ENCODE data around the gene GLP1R. TPM values are rescaled to one million over a fixed set of nuclear protein-coding genes. Genes with fewer than 3 reads are reported as not detected.

Gene GLP1R
- total RNA-seq, 1 donor from 2014 or later, result 4.3 TPM

GRCh38 chr6:39041072-39041471 is 7.5 kb upstream of the GLP1R start:
- no peaks in the 10 kb centered on the region for H3K36me3 Mint-ChIP-seq
- no peak overlapping the region for H3K4me3 Mint-ChIP-seq
- H3K27ac Mint-ChIP-seq, result no peak overlapping the region
- no peak for TF ChIP-seq CTCF (conservative IDR thresholded peaks at IDR 0.05)
- no peaks in the 10 kb centered on the region for H3K9me3 Mint-ChIP-seq
- H3K27me3 Mint-ChIP-seq, result peaks cover 73% of the 10 kb centered on the region
- no peak for DNase-seq (ENCODE audit: extremely low spot score, unreplicated experiment)
- no peaks in the 10 kb centered on the region for H3K4me1 Mint-ChIP-seq (ENCODE audit: unreplicated experiment)

DNA sequence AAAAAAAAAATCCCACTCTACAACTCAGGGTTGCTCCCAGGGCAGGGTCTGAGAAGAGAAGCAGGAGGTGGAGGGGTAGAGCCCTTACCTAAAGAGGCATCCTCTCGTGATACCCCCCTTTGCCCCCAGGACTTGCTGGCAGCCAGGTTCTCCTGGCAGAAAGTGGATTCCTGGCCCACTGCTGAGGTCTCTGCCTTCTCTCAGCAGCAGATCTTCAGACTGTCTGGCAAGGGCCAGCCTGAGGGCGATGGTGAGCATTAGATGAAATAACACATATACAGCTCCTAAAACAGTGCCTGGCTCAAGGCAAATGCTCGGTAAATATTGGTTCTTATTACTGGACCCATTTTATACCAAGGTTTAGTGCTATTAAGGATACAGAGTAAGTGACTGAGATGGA is 4.8 kb upstream of the GLP1R start:
- no peak overlapping the region for H3K4me3 Mint-ChIP-seq
- H3K4me1 Mint-ChIP-seq (ENCODE audit: unreplicated experiment), result no peaks in the 10 kb centered on the region
- no peak for DNase-seq (ENCODE audit: extremely low spot score, unreplicated experiment)
- TF ChIP-seq CTCF (conservative IDR thresholded peaks at IDR 0.05), result no peak
- H3K27me3 Mint-ChIP-seq, result peaks cover 69% of the 10 kb centered on the region
- H3K36me3 Mint-ChIP-seq, result no peaks in the 10 kb centered on the region
- H3K9me3 Mint-ChIP-seq, result no peaks in the 10 kb centered on the region
- no peak overlapping the region for H3K27ac Mint-ChIP-seq

DNA sequence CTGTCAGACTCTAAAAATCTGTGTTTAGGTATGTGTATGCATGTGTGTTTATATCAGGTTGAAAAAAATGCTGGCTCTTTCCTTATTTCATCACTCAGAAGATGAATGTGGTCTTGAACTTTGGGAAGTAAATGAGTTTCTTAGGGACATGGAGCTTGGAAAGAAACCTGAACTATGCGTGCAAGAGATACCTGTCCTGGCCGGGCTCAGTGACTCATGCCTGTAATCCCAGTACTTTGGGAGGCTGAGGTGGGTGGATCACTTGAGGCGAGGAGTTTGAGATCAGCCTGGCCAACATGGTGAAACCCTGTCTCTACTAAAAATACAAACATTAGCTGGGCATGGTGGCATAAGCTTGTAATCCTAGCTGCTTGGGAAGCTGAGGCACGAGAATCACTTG is 4.4 kb upstream of the GLP1R start:
- no peak for TF ChIP-seq CTCF (conservative IDR thresholded peaks at IDR 0.05)
- Mint-ChIP-seq H3K9me3 (no peaks in the 10 kb centered on the region), H3K4me1 (ENCODE audit: unreplicated experiment) (no peaks in the 10 kb centered on the region), H3K27ac (no peak overlapping the region), H3K36me3 (no peaks in the 10 kb centered on the region), H3K27me3 (peaks cover 68% of the 10 kb centered on the region), H3K4me3 (no peak overlapping the region)
- no peak for DNase-seq (ENCODE audit: extremely low spot score, unreplicated experiment)

DNA sequence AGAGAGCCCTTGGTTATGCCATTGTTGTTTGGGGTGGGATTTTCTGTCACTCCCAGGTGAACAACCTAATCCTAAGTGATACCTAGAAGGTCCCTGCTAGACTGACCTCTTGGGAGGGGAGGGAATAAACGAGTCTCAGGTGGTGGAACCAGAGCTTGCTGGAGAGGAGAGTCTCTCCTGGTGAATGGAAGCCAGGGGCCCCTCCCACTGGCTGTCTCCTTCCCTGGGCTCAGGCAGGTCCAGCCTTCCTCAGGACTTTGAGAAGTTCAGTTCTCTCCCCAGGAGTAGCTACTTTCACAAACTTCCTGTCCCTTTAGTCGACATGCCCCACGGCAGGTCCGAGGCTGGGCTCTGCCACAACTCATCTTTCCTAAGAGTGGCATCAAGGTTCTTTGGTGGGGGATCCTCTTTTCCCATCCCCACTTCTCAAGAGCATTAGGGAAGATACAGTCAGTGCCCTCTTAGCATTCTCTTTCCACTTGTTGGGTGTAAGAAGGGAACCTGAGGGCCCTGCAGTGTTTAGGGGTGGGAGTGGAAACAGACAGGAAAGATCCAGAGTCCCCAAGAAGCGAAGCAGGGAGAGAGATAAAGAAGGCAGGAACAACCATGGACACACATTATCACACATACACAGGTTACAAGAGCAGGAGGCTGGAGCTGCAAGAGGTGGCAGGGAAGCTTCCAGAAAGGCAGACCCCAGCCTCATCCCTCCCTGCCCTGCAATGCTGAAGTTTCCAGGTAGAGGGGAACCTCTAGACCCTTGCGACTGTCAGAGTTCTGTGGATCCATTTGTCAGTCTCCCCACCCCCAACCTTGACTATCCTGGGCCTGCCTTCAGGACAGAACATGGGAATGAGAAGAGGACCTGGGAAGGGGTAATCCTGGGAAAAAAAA is 900 bp upstream of the GLP1R start:
- H3K36me3 Mint-ChIP-seq, result no peaks in the 10 kb centered on the region
- peaks cover under 1% of the 10 kb centered on the region for H3K4me1 Mint-ChIP-seq (ENCODE audit: unreplicated experiment)
- H3K4me3 Mint-ChIP-seq, result peak overlapping the region; percentile 79
- no peak for DNase-seq (ENCODE audit: extremely low spot score, unreplicated experiment)
- no peak for TF ChIP-seq CTCF (conservative IDR thresholded peaks at IDR 0.05)
- no peak overlapping the region for H3K27ac Mint-ChIP-seq
- H3K9me3 Mint-ChIP-seq, result no peaks in the 10 kb centered on the region
- peaks cover 66% of the 10 kb centered on the region for H3K27me3 Mint-ChIP-seq

- no peak for DNase-seq (ENCODE audit: extremely low spot score, unreplicated experiment)
- Mint-ChIP-seq H3K9me3 (no peaks in the 10 kb centered on the region), H3K4me1 (ENCODE audit: unreplicated experiment) (peaks cover 10% of the 10 kb centered on the region), H3K36me3 (no peaks in the 10 kb centered on the region), H3K4me3 (peak overlapping the region; percentile 76), H3K27me3 (peaks cover 75% of the 10 kb centered on the region), H3K27ac (no peak overlapping the region)
- no peak for TF ChIP-seq CTCF (conservative IDR thresholded peaks at IDR 0.05)
Measured at GRCh38 chr6:39049575-39050283, 1.1 kb downstream of the GLP1R start.
